Esophagus squamous epithelium (tissue), 5 donors: ENCODE data around the gene PANK4. TPM values are rescaled to one million over a fixed set of nuclear protein-coding genes. Genes with fewer than 3 reads are reported as not detected.

Experiments used
- DNase-seq: peaks from one replicate; lab custom pipeline; 2025; lab: John Stamatoyannopoulos, UW
- H3K27ac ChIP-seq, 4 donors: fragments of 200-600 bp; sonication (generic); one replicate each; pipeline ENCODE4 v1.5.1; 2016 to 2019; ENCODE audit warnings: mild to moderate bottlenecking in 1 of 4
- H3K27me3 ChIP-seq, 4 donors: fragments of 200-600 bp; sonication (generic); 1 replicate in 3 of 4; 2 replicates in 1 of 4; pipeline versions ENCODE4 v1.5.1 to v1.6.0; 2017 to 2021; ENCODE audit warnings: antibody characterized with exemption in 1 of 4
- H3K36me3 ChIP-seq, 3 donors: fragments of 200-600 bp; sonication (generic); one replicate each; pipeline ENCODE4 v1.5.1; 2016 to 2019
- H3K4me1 ChIP-seq, 3 donors: fragments of 200-600 bp; sonication (generic); one replicate each; pipeline ENCODE4 v1.5.1; 2017 to 2019
- H3K4me3 ChIP-seq, 4 donors: fragments of 200-600 bp; sonication (generic); 1 replicate in 3 of 4; 2 replicates in 1 of 4; pipeline ENCODE4 v1.5.1; 2016 to 2019; ENCODE audit warnings: mild to moderate bottlenecking in 2 of 4, moderate library complexity in 1 of 4
- H3K9me3 ChIP-seq, 3 donors: fragments of 200-600 bp; sonication (generic); one replicate each; pipeline ENCODE4 v1.5.1; 2016 to 2019
- CTCF ChIP-seq, 6 experiments: fragments of 450-650 bp in 4 of 6; fragments of 200-600 bp in 2 of 6; sonication (generic) in 2 of 6; IDR thresholded peaks; one replicate each; pipeline ENCODE4 v1.5.1; 2016 to 2019; ENCODE audit warnings: antibody characterized with exemption in 6 of 6, mild to moderate bottlenecking in 4 of 6, moderate library complexity in 4 of 6
- POLR2A ChIP-seq, 4 donors: fragments of 450-650 bp; IDR thresholded peaks; one replicate each; pipeline ENCODE4 v1.6.1; 2017; ENCODE audit warnings: antibody characterized with exemption in 4 of 4, mild to moderate bottlenecking in 4 of 4, moderate library complexity in 3 of 4
- WGBS, 2 donors: methylation state at CpG; one replicate each; pipeline ENCODE4 v1.1.5; 2018; 5-methylcytosine and 5-hydroxymethylcytosine counted together
- intact Hi-C: fragments of 100-400 bp; cut with DNase I; formaldehyde crosslinking; loops from one replicate; pipeline ENCODE4 v1.15.0; 2022
- total RNA-seq, 4 donors: library from RNA; depleted of rRNA; stranded (reverse); fragments of >200 nt; gene quantifications; one replicate each; pipeline ENCODE4 v1.1.0, GENCODE V29; 2016
- donor health status: DM: yes; HTN: yes; CAD: no.

PANK4 gene
- total RNA-seq, 4 donors from 2014 or later, result 11.8 to 29.1 (median 17.0) TPM

DNA sequence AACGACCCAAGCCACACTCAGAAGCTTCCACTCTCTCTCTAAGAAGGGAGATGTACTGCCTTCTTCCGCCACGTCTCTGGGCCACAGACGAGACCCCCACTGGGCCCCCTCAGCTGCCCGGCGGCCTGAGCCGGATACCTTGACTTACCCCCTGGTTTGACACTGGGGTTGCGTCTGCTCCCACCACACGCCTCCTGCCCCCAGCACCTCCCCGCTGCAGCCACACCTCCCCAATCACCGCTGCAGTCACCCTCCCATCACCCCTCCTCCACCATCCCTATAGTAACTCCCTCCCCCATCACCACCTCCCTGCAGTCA, 10.7 kb downstream of the PANK4 start:
- Histone ChIP-seq H3K4me1 (no peaks in the 10 kb centered on the region), H3K27ac (no peak overlapping the region), H3K27me3 (no peaks in the 10 kb centered on the region), H3K4me3 (no peak overlapping the region), H3K36me3 (peaks cover 69 to 100% (median 92%) of the 10 kb centered on the region in 3 donors), H3K9me3 (no peaks in the 10 kb centered on the region)
- TF ChIP-seq POLR2A (IDR thresholded peaks at IDR 0.05) (no peak), CTCF (IDR thresholded peaks at IDR 0.05) (no peak)
- no peak for DNase-seq
- 89 to 91% methylated on average over 9 to 11 of the region's 11 CpGs for WGBS, 2 donors
- intact Hi-C loops, result no loop called here

DNA sequence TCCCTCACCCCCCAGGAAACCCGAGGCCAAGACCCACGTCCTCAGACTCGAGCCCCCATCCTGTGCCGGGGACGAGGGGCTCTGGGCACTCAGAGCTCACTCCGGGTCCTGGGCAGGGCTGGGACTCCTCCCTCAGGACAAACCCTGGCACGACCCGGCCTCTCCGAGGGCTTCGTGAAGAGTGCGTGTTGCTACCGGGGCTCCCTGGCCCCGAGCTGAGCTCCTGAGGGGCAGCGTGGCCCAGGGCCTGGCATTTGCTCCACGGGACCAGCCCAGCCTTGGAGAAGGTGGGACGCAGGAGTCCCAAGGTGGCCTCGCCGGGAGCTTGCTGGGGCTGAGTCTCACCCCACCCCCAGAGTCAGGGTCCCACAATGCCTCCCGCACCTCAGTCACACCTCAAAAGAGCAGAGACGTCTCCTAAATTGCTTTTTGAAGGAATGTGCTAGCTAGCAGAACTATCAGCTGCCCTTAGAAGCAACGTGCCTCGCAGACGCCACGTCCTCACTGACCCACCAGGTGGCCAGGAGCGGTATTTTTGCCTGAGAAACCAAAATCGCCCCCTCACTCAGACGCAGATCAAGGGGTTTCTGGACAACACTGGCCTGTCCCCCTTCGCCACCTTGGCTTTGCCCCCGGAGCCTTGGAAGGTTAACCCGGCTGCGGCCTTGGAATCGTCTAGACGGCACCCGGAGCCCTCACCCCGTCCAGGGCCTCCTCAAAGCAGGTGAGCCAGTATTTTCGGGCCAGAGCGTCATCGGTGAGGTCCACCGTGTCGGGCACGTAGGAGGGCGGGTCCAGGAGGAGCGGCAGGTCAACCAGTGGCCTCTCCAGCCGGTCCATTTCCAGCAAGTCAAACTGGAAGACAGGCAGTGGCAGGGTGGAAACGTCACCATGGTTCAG, 11.3 kb downstream of the PANK4 start:
- peaks cover 72 to 100% (median 92%) of the 10 kb centered on the region in 3 donors for H3K36me3 ChIP-seq
- no peak overlapping the region for H3K27ac ChIP-seq
- intact Hi-C loops, result no loop called here

DNA sequence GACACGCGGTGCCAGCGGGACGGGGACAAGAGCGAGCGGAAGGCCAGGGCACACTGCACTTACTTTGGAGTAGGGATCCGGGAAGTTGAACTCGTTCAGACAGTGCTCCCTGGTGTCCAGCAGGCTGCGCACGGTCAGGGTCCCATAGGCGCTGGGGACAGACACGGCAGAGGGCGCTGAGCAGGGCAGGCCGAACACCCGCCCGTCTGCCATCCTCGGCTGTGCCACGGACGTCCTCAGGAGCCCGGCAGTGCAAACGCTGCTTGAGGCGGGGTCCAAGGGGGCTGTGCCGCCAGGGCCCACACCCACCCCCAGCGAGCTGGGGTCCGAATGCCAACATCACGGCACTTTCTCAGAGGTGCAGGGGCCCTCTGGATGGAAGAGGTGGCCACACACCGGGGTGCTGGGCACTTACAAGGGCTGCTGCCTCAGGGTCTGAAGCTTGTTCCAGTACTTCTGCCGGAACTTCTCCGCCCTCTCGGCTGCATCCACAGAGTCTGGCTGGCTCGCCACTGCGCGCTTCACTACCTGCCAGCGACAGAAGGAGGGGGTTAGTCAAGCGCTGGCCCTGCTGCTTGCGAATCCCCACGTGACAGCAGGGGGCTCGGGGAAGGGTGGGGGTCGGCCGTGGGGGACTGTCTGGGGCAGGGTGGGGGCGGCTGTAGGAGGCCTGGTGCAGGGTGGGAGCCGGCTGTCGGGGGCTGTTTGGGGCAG, 12.3 kb downstream of the PANK4 start:
- no peak for DNase-seq
- WGBS, 2 donors, result 90 to 94% methylated on average over 14 to 25 of the region's 43 CpGs
- H3K4me3 ChIP-seq, result no peak overlapping the region
- no peaks in the 10 kb centered on the region for H3K27me3 ChIP-seq
- TF ChIP-seq POLR2A (IDR thresholded peaks at IDR 0.05) (no peak), CTCF (IDR thresholded peaks at IDR 0.05) (no peak)
- no peaks in the 10 kb centered on the region for H3K4me1 ChIP-seq
- H3K27ac ChIP-seq, result no peak overlapping the region
- H3K36me3 ChIP-seq, result peaks cover 72 to 100% (median 91%) of the 10 kb centered on the region in 3 donors
- no peaks in the 10 kb centered on the region for H3K9me3 ChIP-seq
- intact Hi-C loops, result no loop called here

More for the DNA sequence above, 11.3 kb downstream of the PANK4 start:
- Histone ChIP-seq H3K27me3 (no peaks in the 10 kb centered on the region), H3K4me1 (no peaks in the 10 kb centered on the region), H3K9me3 (no peaks in the 10 kb centered on the region), H3K4me3 (no peak overlapping the region)
- TF ChIP-seq CTCF (IDR thresholded peaks at IDR 0.05) (no peak), POLR2A (IDR thresholded peaks at IDR 0.05) (no peak)
- 80 to 96% methylated on average over 1 to 19 of the region's 45 CpGs for WGBS, 2 donors
- DNase-seq, result no peak

DNA sequence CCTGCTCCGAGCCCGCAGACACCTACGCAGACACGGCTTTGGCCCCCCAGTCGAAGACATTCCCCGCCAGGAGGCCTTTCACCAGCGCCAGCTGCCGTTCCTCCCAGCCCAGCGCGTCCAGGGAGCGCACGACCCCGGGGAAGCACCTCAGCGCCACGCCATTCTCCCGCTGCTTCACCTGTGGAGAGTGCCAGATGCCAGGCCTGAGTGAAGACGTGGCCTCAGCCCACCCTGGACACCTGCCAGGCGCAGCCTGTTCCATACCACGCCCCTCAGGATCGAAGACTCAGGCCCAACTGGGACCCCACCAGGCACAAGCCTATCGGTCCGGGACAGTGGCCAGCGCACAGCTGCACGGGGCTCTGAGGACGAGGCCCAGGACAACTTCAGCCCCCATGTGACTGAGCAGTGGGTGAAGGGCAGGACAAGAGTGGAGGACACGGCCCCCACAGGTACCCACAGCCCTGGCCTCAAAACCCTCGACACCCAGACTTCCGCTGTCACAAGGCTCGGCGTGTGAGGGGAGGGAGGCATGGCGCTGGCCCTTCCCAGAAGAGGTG, 13.5 kb downstream of the PANK4 start:
- Histone ChIP-seq H3K4me1 (no peaks in the 10 kb centered on the region), H3K36me3 (peaks cover 61 to 100% (median 81%) of the 10 kb centered on the region in 3 donors), H3K4me3 (no peak overlapping the region), H3K27me3 (no peaks in the 10 kb centered on the region), H3K9me3 (no peaks in the 10 kb centered on the region), H3K27ac (no peak overlapping the region)
- TF ChIP-seq POLR2A (IDR thresholded peaks at IDR 0.05) (no peak), CTCF (IDR thresholded peaks at IDR 0.05) (no peak)
- DNase-seq, result no peak
- WGBS, 2 donors, result 80 to 87% methylated on average over 6 to 15 of the region's 31 CpGs
- intact Hi-C loops, result no loop called here
